ENCODE measurements around the gene XRCC3.

The XRCC3 gene

DNA sequence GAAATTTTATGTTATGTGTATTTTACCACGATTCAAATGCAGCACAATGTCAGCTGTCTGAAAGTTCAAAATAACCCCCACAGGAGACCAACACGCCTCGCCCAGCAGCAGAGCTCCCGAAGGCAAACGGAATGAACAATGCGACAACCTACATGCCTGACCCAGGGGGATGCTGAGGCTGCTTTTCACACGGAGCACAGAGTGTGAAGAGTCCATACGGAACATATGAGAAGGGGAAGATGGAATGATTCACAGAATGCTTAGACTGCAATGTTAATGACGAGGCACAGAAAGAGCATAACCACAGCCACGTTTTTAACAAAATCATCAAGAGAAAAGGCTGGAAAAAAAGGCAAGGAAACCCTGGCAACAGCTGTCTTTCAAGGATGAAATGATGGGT lies 22.9 kb upstream of the XRCC3 start:
- peaks cover 13% of the 10 kb centered on the region for H3K79me1 ChIP-seq (ENCODE audit: low read length)
- H2AFZ ChIP-seq (ENCODE audit: insufficient read depth, low read length, poor library complexity), result no peak overlapping the region
- H3K4me2 ChIP-seq (ENCODE audit: low read length), result no peak overlapping the region
- DNase-seq, result no peak
- no peak overlapping the region for H2BK120ac ChIP-seq (ENCODE audit: insufficient read depth, low read length, poor library complexity)
- WGBS (ENCODE audit: extremely low coverage, insufficient coverage, insufficient read length), result no CpG with 5 or more reads among the region's 10 CpGs
- H3K79me2 ChIP-seq (ENCODE audit: control insufficient read depth, insufficient read depth, low read length, poor library complexity), result peaks cover 3% of the 10 kb centered on the region
- H3K4me3 ChIP-seq (ENCODE audit: low read depth, low read length), result no peak overlapping the region
- H3K9me3 ChIP-seq (ENCODE audit: insufficient read depth, low read depth, low read length), result peaks cover 1% of the 10 kb centered on the region
- H3K4ac ChIP-seq (ENCODE audit: low read depth, low read length), result no peak overlapping the region
- no peak overlapping the region for H2AK5ac ChIP-seq (ENCODE audit: low read length)
- no peak overlapping the region for H3K18ac ChIP-seq (ENCODE audit: low read length)
- H3K4me1 ChIP-seq (ENCODE audit: control insufficient read depth in 1 of 2, insufficient read depth in 2 of 2, low read length in 2 of 2), result peaks cover 37 to 45% of the 10 kb centered on the region in 2 experiments
- H3K23ac ChIP-seq (ENCODE audit: low read length), result no peak overlapping the region
- no peak overlapping the region for H4K8ac ChIP-seq (ENCODE audit: low read depth, low read length)
- no peak overlapping the region for H3K14ac ChIP-seq (ENCODE audit: low read length)
- peaks cover 28 to 31% of the 10 kb centered on the region in 2 experiments for H3K36me3 ChIP-seq (ENCODE audit: control insufficient read depth in 1 of 2, insufficient read depth in 2 of 2, low read length in 2 of 2)
- H2BK5ac ChIP-seq (ENCODE audit: low read depth, low read length, poor library complexity), result no peak overlapping the region
- H2BK12ac ChIP-seq (ENCODE audit: low read length), result no peak overlapping the region
- no peak overlapping the region for H4K12ac ChIP-seq (ENCODE audit: low read depth, low read length)
- H3K9ac ChIP-seq (ENCODE audit: low read length), result no peak overlapping the region
- no peak overlapping the region for H4K91ac ChIP-seq (ENCODE audit: low read depth, low read length)
- H3K27me3 ChIP-seq (ENCODE audit: insufficient read depth, low read length), result no peaks in the 10 kb centered on the region
- no peak overlapping the region for H3K27ac ChIP-seq (ENCODE audit: low read depth, low read length)

DNA sequence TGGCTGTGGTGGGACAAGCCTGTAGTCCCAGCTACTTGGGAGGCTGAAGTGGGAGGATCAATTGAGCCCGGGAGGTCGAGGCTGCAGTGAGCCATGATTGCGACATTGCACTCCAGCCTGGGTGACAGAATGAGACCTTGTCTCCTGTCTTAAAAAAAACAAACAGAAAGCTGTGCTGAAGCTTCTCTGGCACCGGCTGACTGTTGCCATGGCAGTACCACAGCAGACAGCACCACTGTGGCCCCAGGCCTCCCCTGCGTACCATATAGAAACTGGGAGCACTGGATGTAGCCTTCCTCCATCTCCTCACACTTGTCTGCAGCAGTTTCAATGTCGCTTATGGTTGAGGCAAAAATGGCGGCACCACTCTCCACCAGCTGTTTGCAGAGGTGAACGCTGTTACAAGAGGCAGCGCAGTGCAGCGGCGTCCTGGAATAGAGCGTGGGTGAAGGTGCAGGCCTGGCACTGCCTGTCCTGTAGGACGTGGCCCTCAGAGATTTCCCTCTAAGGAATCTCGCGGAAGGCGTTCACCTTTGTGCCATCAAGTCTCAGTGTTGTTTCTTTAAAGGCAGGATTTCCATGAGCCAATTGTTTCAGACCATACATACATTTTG lies 22.3 kb upstream of the XRCC3 start:
- no peak overlapping the region for H3K4me2 ChIP-seq (ENCODE audit: low read length)
- peaks cover 4% of the 10 kb centered on the region for H3K9me3 ChIP-seq (ENCODE audit: insufficient read depth, low read depth, low read length)
- no peak overlapping the region for H3K4me3 ChIP-seq (ENCODE audit: low read depth, low read length)
- no peak overlapping the region for H2AFZ ChIP-seq (ENCODE audit: insufficient read depth, low read length, poor library complexity)
- no peak overlapping the region for H4K12ac ChIP-seq (ENCODE audit: low read depth, low read length)
- H3K9ac ChIP-seq (ENCODE audit: low read length), result no peak overlapping the region
- no peaks in the 10 kb centered on the region for H3K27me3 ChIP-seq (ENCODE audit: insufficient read depth, low read length)
- no peak overlapping the region for H2BK5ac ChIP-seq (ENCODE audit: low read depth, low read length, poor library complexity)
- H2AK5ac ChIP-seq (ENCODE audit: low read length), result no peak overlapping the region
- H3K36me3 ChIP-seq (ENCODE audit: control insufficient read depth in 1 of 2, insufficient read depth in 2 of 2, low read length in 2 of 2), result peaks cover 26 to 35% of the 10 kb centered on the region in 2 experiments
- no peak overlapping the region for H4K8ac ChIP-seq (ENCODE audit: low read depth, low read length)
- H3K79me1 ChIP-seq (ENCODE audit: low read length), result peaks cover 13% of the 10 kb centered on the region
- H2BK120ac ChIP-seq (ENCODE audit: insufficient read depth, low read length, poor library complexity), result no peak overlapping the region
- no peak for DNase-seq
- no peak overlapping the region for H3K18ac ChIP-seq (ENCODE audit: low read length)
- H3K14ac ChIP-seq (ENCODE audit: low read length), result no peak overlapping the region
- no CpG with 5 or more reads among the region's 16 CpGs for WGBS (ENCODE audit: extremely low coverage, insufficient coverage, insufficient read length)
- no peak overlapping the region for H3K4ac ChIP-seq (ENCODE audit: low read depth, low read length)
- no peak overlapping the region for H3K23ac ChIP-seq (ENCODE audit: low read length)
- H2BK12ac ChIP-seq (ENCODE audit: low read length), result no peak overlapping the region
- no peak overlapping the region for H4K91ac ChIP-seq (ENCODE audit: low read depth, low read length)
- peaks cover 37 to 49% of the 10 kb centered on the region in 2 experiments for H3K4me1 ChIP-seq (ENCODE audit: control insufficient read depth in 1 of 2, insufficient read depth in 2 of 2, low read length in 2 of 2)
- H3K79me2 ChIP-seq (ENCODE audit: control insufficient read depth, insufficient read depth, low read length, poor library complexity), result peaks cover 3% of the 10 kb centered on the region
- no peak overlapping the region for H3K27ac ChIP-seq (ENCODE audit: low read depth, low read length)

DNA sequence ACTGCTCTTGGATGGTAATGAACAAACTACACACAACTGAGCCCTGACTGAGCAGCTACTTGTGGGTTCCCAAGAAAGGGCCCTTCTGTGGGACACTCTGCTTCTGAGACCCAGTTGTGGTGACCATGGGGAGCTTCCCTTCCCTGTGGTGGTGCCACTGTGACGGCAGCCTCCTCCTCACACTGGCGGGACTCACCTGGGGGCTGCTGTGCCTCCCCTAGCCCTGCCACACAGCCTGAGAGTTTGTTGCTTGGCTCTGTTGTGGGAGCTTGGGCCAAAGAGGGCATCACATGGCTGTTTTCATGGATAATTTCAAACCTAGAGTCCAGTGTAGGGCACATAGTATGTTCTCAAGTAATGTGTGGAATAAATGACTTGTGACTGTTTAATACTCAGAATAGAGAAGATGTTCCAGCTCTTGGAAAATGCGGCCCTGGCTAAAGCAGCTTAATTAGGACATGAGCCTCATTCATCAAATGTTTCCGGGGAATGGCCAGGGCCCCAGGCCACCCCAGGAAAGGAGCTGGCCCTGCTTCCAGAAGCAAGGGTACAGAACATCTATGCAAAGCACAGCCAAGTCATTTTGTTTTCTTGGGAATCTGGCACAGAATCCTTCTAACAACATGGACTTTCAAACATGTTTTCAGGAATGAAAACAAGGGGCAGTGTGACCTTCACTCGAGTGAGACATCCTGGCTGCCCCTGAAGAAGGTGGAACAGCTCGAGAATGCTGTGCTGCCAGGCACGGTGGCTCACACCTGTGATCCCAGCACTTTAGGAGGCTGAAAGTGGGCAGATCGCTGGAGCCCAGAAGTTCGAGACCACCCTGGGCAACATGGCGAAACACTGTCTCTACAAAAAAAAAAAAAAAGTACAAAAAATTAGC lies 21.5 kb upstream of the XRCC3 start:
- no peak overlapping the region for H3K4ac ChIP-seq (ENCODE audit: low read depth, low read length)
- peak overlapping the region; percentile 61 for H3K14ac ChIP-seq (ENCODE audit: low read length)
- peaks cover 13% of the 10 kb centered on the region for H3K79me1 ChIP-seq (ENCODE audit: low read length)
- H4K8ac ChIP-seq (ENCODE audit: low read depth, low read length), result peak overlapping the region; percentile 32
- H3K36me3 ChIP-seq (ENCODE audit: control insufficient read depth in 1 of 2, insufficient read depth in 2 of 2, low read length in 2 of 2), result peaks cover 30 to 43% of the 10 kb centered on the region in 2 experiments
- peak overlapping the region; percentile 12 for H2BK120ac ChIP-seq (ENCODE audit: insufficient read depth, low read length, poor library complexity)
- peak overlapping the region; percentile 19 for H2BK12ac ChIP-seq (ENCODE audit: low read length)
- H2AK5ac ChIP-seq (ENCODE audit: low read length), result peak overlapping the region; percentile 3
- H3K4me3 ChIP-seq (ENCODE audit: low read depth, low read length), result no peak overlapping the region
- no peak overlapping the region for H3K23ac ChIP-seq (ENCODE audit: low read length)
- peak overlapping the region; percentile 63 for H4K91ac ChIP-seq (ENCODE audit: low read depth, low read length)
- no CpG with 5 or more reads among the region's 10 CpGs for WGBS (ENCODE audit: extremely low coverage, insufficient coverage, insufficient read length)
- peak overlapping the region; percentile 23 for H2BK5ac ChIP-seq (ENCODE audit: low read depth, low read length, poor library complexity)
- no peak overlapping the region for H4K12ac ChIP-seq (ENCODE audit: low read depth, low read length)
- H3K9ac ChIP-seq (ENCODE audit: low read length), result no peak overlapping the region
- DNase-seq, result peak in 1 of 2 donors; percentile 34
- peak overlapping the region; percentile 42 for H3K4me2 ChIP-seq (ENCODE audit: low read length)
- peaks cover 6% of the 10 kb centered on the region for H3K9me3 ChIP-seq (ENCODE audit: insufficient read depth, low read depth, low read length)
- H3K27me3 ChIP-seq (ENCODE audit: insufficient read depth, low read length), result no peaks in the 10 kb centered on the region
- H3K79me2 ChIP-seq (ENCODE audit: control insufficient read depth, insufficient read depth, low read length, poor library complexity), result peaks cover 3% of the 10 kb centered on the region
- H3K18ac ChIP-seq (ENCODE audit: low read length), result peak overlapping the region; percentile 31
- peak overlapping the region; percentile 12 for H2AFZ ChIP-seq (ENCODE audit: insufficient read depth, low read length, poor library complexity)
- H3K27ac ChIP-seq (ENCODE audit: low read depth, low read length), result peak overlapping the region; percentile 86
- peaks cover 37 to 50% of the 10 kb centered on the region in 2 experiments for H3K4me1 ChIP-seq (ENCODE audit: control insufficient read depth in 1 of 2, insufficient read depth in 2 of 2, low read length in 2 of 2)

DNA sequence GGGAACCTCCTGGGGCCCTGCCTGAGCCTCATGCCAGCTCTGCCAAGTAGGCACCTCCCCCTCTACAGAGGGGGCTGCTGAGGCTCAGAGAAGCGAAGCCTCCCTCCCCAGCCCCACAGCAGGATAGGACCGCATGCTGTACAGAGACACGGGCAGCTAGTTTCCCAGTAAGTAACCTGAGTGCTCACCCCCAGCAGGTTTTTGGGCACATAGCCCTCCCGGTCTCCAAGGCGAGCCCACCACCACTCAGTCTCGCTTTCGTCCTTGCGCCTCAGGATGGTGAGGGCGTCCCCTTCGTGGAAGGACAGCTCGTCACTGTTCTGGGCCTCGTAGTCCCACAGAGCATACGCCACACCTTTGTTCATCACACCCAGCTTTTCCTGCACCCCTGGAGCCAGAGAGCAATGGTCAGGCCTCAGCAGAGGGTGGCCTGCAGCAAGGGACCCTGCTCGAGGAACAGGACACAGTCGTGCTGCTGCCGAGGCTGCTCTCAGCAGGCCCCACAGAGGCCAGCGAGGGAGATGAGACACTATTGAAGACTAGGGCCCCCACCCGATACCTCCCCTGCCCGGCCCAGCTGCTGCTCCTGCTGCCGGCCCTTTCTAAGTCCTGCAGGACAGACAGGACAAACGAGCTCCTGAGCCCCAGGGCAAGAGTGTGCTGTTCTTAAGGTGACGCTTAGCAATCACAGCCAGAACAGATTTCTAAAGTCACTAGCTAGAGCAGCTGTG lies 20.7 kb upstream of the XRCC3 start:
- Histone ChIP-seq H2BK12ac (ENCODE audit: low read length) (peak overlapping the region; percentile 23), H3K27ac (ENCODE audit: low read depth, low read length) (peak overlapping the region; percentile 86), H3K4me3 (ENCODE audit: low read depth, low read length) (no peak overlapping the region), H2AFZ (ENCODE audit: insufficient read depth, low read length, poor library complexity) (peak overlapping the region; percentile 8), H4K12ac (ENCODE audit: low read depth, low read length) (no peak overlapping the region), H3K9ac (ENCODE audit: low read length) (no peak overlapping the region), H2AK5ac (ENCODE audit: low read length) (peak overlapping the region; percentile 28), H3K4me1 (ENCODE audit: control insufficient read depth in 1 of 2, insufficient read depth in 2 of 2, low read length in 2 of 2) (peaks cover 34 to 46% of the 10 kb centered on the region in 2 experiments), H3K9me3 (ENCODE audit: insufficient read depth, low read depth, low read length) (peaks cover 6% of the 10 kb centered on the region), H3K4me2 (ENCODE audit: low read length) (peak overlapping the region; percentile 42), H4K8ac (ENCODE audit: low read depth, low read length) (peak overlapping the region; percentile 3), H3K79me2 (ENCODE audit: control insufficient read depth, insufficient read depth, low read length, poor library complexity) (peaks cover 3% of the 10 kb centered on the region), H2BK5ac (ENCODE audit: low read depth, low read length, poor library complexity) (peak overlapping the region; percentile 6), H3K23ac (ENCODE audit: low read length) (no peak overlapping the region), H3K79me1 (ENCODE audit: low read length) (peaks cover 13% of the 10 kb centered on the region), H3K27me3 (ENCODE audit: insufficient read depth, low read length) (no peaks in the 10 kb centered on the region), H3K4ac (ENCODE audit: low read depth, low read length) (no peak overlapping the region), H3K18ac (ENCODE audit: low read length) (peak overlapping the region; percentile 20), H4K91ac (ENCODE audit: low read depth, low read length) (peak overlapping the region; percentile 22), H3K36me3 (ENCODE audit: control insufficient read depth in 1 of 2, insufficient read depth in 2 of 2, low read length in 2 of 2) (peaks cover 34 to 48% of the 10 kb centered on the region in 2 experiments), H3K14ac (ENCODE audit: low read length) (peak overlapping the region; percentile 7), H2BK120ac (ENCODE audit: insufficient read depth, low read length, poor library complexity) (peak overlapping the region; percentile 27)
- no CpG with 5 or more reads among the region's 22 CpGs for WGBS (ENCODE audit: extremely low coverage, insufficient coverage, insufficient read length)
- DNase-seq, result peak; percentile 88 to 92
